Mucosa of rectum (tissue), 2 donors: ENCODE data around the gene FRMD4A.
A peak's percentile ranks its signal among the peaks of the same experiment; 100 is the strongest.

Source experiments
- H3K27ac ChIP-seq, 2 donors: one replicate each; pipeline ENCODE4 v1.7.0; 2013; ENCODE audit warnings: inconsistent platforms in 2 of 2, low read depth in 2 of 2, low read length in 2 of 2
- H3K27me3 ChIP-seq, 2 donors: one replicate each; pipeline ENCODE4 v1.7.0; 2013; ENCODE audit warnings: low read length in 2 of 2; ENCODE audit not compliant: control insufficient read depth in 2 of 2, insufficient read depth in 2 of 2
- H3K36me3 ChIP-seq, 2 donors: one replicate each; pipeline ENCODE4 v1.7.0; 2013; ENCODE audit warnings: low read length in 2 of 2; ENCODE audit not compliant: control insufficient read depth in 2 of 2, insufficient read depth in 2 of 2
- H3K4me1 ChIP-seq, 2 donors: one replicate each; pipeline ENCODE4 v1.7.0; 2013; ENCODE audit warnings: low read length in 2 of 2, mild to moderate bottlenecking in 1 of 2; ENCODE audit not compliant: control insufficient read depth in 2 of 2, insufficient read depth in 2 of 2
- H3K4me3 ChIP-seq, 2 donors: one replicate each; pipeline ENCODE4 v1.7.0; 2013; ENCODE audit warnings: low read length in 2 of 2
- H3K9ac ChIP-seq, 2 donors: one replicate each; pipeline ENCODE4 v1.7.0; 2013; ENCODE audit warnings: low read length in 2 of 2, low read depth in 1 of 2, mild to moderate bottlenecking in 1 of 2
- H3K9me3 ChIP-seq, 2 donors: one replicate each; pipeline ENCODE4 v1.7.0; 2013; ENCODE audit warnings: low read length in 2 of 2; ENCODE audit not compliant: control insufficient read depth in 2 of 2
- donor health status: healthy.
- donor health status: Normal muscosa, but diverticular disease.

Gene FRMD4A

DNA sequence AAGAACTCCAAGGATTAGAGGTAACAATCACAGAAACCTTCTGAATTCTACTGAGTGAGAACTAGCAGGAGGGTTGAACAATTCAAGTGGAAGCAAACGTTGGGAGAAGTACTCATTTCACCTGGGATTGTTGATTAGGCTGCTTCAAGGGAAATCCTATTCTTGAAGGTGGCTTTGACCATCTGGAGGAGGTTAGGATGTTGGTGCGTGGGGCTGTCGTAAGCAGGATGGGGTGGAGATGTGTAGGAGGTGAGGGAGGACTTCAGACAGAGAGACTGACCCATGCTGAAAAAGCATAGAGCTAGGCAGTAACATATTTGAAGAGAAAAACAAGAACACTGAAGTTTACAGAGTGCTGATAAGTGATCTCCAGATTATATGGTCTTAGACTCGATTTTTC, 147.9 kb downstream of the FRMD4A start:
- H3K9me3 ChIP-seq, result no peaks in the 10 kb centered on the region
- peaks cover 2 to 6% of the 10 kb centered on the region in 2 donors for H3K27me3 ChIP-seq
- no peaks in the 10 kb centered on the region for H3K4me1 ChIP-seq
- no peak overlapping the region for H3K4me3 ChIP-seq
- H3K36me3 ChIP-seq, result no peaks in the 10 kb centered on the region
- H3K27ac ChIP-seq, result no peak overlapping the region
- no peak overlapping the region for H3K9ac ChIP-seq

DNA sequence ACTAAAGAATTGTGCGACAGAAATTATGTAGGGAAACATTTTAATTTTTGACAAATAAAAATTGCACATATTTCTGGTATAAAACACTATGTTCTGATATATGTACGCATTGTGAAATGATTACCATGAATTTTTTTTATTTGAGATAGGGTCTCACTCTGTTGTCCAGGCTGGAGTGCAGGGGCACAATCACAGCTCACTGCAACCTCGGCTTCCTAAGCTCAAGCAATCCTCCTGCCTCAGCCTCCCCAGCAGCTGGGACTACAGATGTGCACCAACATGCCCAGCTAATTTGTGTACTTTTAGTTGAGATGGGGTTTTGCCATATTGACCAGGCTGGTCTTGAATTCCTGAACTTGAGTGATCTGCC, 149.2 kb downstream of the FRMD4A start:
- H3K36me3 ChIP-seq, result no peaks in the 10 kb centered on the region
- H3K27me3 ChIP-seq, result peaks cover 2 to 7% of the 10 kb centered on the region in 2 donors
- no peaks in the 10 kb centered on the region for H3K9me3 ChIP-seq

DNA sequence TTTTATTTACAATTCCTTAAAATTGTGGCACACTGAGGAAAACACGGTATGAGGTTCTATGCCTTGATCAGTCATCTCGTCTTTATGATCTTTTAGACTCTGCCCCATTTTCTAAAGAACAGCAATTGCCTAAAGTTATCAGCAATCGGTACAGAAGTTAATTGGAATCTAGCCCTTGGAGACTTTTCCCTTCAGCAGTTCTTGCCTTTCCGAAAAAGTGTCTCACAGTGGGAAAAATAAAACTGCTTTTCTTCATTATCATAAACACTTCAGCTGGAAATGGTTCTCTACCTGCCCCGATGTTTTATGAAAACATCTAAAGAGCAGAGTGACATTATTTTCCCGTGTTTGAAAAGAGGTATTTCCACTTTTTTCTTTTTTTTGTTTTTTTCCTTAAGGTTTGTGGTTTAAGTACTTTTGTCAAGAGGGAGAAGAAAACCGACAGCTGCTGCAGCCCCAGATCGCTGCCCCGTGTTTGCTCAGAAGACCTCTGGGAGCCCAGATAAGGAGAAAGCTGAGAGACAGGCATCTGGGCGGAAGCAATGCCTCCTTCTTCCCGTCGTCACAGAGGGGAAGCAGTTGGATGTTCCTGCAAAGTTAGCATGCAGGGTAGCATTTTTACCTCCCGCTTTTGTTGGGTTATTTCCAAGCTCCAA, 149.7 kb downstream of the FRMD4A start:
- Histone ChIP-seq H3K27ac (no peak overlapping the region), H3K36me3 (no peaks in the 10 kb centered on the region), H3K4me1 (no peaks in the 10 kb centered on the region), H3K9me3 (no peaks in the 10 kb centered on the region), H3K4me3 (no peak overlapping the region), H3K27me3 (peaks cover 2 to 7% of the 10 kb centered on the region in 2 donors), H3K9ac (no peak overlapping the region)

More for the DNA sequence above, 149.2 kb downstream of the FRMD4A start:
- no peak overlapping the region for H3K9ac ChIP-seq
- no peak overlapping the region for H3K27ac ChIP-seq
- H3K4me3 ChIP-seq, result no peak overlapping the region
- H3K4me1 ChIP-seq, result no peaks in the 10 kb centered on the region

DNA sequence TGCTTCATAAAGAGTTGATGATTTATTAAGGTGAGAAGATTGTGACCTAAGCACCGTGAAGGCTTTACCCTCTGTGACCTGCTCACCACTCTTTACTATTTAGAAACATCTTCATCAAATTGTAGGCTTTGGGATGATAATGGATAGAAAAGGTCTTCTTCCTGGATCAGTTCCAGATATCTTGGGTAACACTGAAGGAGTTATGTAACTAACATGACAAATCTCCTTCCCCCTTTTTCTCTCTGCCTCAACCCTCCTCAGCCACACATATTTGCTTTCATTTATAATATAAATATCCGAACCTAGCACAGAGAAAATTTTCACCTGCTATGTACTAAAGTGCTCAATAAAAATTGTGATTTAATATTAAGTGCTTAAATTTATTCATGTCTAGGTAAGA, 151.5 kb downstream of the FRMD4A start:
- H3K36me3 ChIP-seq, result no peaks in the 10 kb centered on the region
- peaks cover 13 to 17% of the 10 kb centered on the region in 2 donors for H3K27me3 ChIP-seq
- no peak overlapping the region for H3K9ac ChIP-seq
- H3K27ac ChIP-seq, result no peak overlapping the region
- no peak overlapping the region for H3K4me3 ChIP-seq
- H3K9me3 ChIP-seq, result no peaks in the 10 kb centered on the region
- H3K4me1 ChIP-seq, result peaks cover 0 to 2% of the 10 kb centered on the region in 2 donors

DNA sequence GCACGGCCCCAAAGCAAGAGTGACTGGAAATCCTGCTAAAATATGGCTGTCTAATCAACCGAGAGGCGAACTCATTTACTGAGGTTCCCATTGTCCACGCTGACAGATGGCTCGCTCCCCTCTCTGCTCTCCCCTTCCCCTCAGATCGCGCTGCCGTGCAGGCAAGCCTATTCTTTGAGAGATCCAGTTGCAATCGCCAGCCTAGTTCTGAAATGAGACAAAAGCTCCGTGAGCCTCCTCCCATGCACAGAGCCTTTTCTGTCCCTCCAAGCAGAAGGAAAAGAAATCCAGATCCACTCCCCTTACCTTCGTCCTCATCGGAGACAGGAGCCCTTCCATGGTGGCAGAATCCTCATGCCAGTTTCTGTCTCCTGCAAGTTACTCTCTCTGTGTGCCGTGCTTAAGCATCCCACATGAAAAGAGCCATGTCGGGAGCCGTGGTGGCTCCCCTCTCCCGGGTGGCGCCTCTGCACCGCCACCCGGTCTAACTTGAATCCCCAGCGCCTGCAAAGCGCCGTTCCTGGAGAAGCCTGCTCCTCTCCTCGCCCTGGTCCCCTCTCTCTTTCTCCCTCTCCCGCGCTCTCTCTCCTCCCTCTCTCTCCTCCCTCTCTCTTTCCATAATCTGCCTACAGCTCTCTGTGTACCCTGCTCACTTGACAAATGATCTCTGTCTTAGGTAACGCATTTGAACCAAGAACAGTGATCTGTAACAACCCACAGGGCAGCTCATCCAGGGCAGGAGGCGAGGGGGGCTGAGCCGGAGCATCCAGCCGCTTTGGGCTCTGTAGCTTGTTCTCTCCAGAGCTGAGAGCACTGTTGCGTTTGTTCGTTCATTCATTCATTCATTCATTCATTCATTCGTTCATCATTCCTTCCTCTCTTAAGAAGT, 156.8 kb downstream of the FRMD4A start:
- H3K27ac ChIP-seq, result no peak overlapping the region
- H3K9ac ChIP-seq, result no peak overlapping the region
- H3K27me3 ChIP-seq, result peaks cover 29 to 37% of the 10 kb centered on the region in 2 donors

DNA sequence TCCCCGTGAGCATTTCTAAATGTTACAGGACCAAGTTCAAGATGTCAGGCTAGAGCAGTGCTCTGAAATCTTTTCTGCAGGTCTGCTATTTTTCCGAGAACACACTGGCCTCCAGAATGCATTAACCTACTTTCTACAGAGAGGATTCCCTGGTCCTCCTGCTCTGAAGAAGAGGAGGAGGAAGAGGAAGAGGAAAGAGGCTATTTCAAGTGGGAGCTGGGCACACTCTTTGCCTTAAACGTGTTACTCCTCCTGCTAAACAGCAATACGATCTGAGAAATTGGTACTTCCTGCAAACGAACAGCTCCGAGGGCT, 157.4 kb downstream of the FRMD4A start:
- no peak overlapping the region for H3K27ac ChIP-seq
- peaks cover 0 to 2% of the 10 kb centered on the region in 2 donors for H3K4me1 ChIP-seq
- H3K9me3 ChIP-seq, result no peaks in the 10 kb centered on the region
- peaks cover 29 to 38% of the 10 kb centered on the region in 2 donors for H3K27me3 ChIP-seq
- H3K9ac ChIP-seq, result no peak overlapping the region
- no peaks in the 10 kb centered on the region for H3K36me3 ChIP-seq
- peak overlapping the region; percentile 42 to 71 for H3K4me3 ChIP-seq

More for the DNA sequence above, 156.8 kb downstream of the FRMD4A start:
- Histone ChIP-seq H3K4me1 (peaks cover 0 to 2% of the 10 kb centered on the region in 2 donors), H3K4me3 (peak overlapping the region; percentile 42 to 71), H3K36me3 (no peaks in the 10 kb centered on the region), H3K9me3 (no peaks in the 10 kb centered on the region)

DNA sequence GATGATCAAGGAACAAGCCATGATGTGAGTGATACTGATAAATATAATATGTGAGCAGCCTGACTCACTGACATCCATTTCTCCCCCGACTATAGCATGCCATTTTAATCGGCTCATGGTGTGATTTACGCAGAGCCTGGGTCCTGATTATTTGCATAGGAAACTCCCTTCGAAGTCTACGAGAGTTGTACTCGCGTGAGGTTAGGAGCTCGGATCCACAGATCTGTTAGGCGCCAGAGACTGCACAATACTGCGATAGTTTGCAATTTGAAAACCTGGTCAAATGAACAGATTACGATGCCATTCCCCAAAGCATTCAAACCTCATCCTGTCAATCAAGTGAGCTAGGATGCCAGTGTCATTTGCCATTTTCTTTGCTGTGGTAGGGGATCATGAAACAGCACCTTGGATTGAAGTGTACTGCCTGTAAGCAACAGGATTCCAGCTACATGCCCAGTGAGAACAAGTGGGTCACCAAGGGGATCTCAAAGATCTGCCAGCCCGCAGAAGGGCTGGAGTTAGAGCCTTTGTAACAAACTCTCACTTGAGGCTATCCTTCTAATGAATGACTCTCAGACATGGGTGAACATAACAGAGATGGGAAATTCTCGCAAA, 158.3 kb downstream of the FRMD4A start:
- Histone ChIP-seq H3K27me3 (peaks cover 35 to 36% of the 10 kb centered on the region in 2 donors), H3K9ac (no peak overlapping the region), H3K36me3 (no peaks in the 10 kb centered on the region), H3K27ac (no peak overlapping the region), H3K9me3 (no peaks in the 10 kb centered on the region), H3K4me3 (no peak overlapping the region), H3K4me1 (peaks cover 0 to 2% of the 10 kb centered on the region in 2 donors)

DNA sequence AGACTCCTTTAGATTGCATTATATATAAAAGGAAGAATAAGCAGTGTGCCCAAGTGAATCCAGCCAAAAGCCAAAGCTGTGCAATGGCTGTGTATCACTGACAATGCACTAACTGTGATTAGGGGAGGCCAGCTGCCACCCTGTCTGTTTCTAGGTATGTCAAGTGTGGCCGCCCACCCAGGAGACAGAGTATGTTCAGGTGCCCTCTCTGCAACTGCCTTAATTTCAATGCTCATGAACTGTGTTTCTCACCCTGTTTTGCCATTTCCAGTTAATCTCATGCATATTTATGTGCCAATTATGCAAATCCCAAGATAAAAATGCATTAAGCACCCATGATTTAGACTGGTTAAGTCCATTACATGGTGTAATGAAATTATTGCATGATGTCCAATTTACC, 159.4 kb downstream of the FRMD4A start:
- Histone ChIP-seq H3K4me3 (no peak overlapping the region), H3K4me1 (peaks cover 0 to 2% of the 10 kb centered on the region in 2 donors), H3K27ac (no peak overlapping the region), H3K27me3 (peaks cover 35 to 36% of the 10 kb centered on the region in 2 donors), H3K9ac (no peak overlapping the region), H3K9me3 (no peaks in the 10 kb centered on the region), H3K36me3 (no peaks in the 10 kb centered on the region)

DNA sequence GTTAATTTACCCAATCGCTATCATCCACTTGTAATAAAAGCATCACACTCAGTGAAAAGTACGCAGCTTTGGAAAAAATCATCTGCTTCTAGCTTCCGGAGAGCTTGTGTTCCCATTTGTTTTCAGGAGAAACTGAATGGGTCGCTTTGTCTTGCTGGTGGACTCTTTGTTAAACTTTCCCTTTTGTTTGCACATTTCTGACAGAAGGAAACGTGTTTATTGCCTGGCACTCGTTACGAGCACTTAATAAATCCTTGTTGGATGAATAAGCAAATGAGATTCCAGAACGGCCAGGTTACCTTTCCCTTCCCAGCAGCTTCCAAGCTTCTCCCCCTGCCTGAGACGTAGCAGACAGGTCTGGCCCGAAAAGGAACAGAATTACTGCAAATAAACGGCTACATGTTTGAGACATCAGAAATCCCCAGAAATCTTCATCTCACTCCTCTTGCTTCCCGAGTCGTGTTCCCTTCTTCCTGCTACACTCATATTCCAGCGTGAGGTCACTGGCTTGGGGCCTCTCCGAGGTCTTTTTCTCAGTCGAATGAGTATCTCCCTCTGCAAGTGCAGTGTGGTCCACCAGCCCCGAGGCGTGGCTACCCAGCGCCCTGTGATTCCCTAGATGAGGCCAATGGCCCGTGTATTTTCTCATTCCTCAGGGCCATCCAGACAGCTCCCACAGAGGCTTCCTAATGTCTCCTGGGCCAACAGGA, 167.2 kb downstream of the FRMD4A start:
- Histone ChIP-seq H3K27ac (no peak overlapping the region), H3K36me3 (no peaks in the 10 kb centered on the region), H3K4me3 (no peak overlapping the region), H3K9ac (no peak overlapping the region), H3K9me3 (no peaks in the 10 kb centered on the region), H3K27me3 (peaks cover 10% of the 10 kb centered on the region in 2 donors), H3K4me1 (no peaks in the 10 kb centered on the region)
